Lower leg skin (tissue), 3 donors: ENCODE results near the gene MRPS25.

Experiments used
- CTCF ChIP-seq, 3 donors: fragments of 450-650 bp; IDR thresholded peaks; one replicate each; pipeline ENCODE4 v1.5.1; 2016; ENCODE audit warnings: antibody characterized with exemption in 3 of 3, mild to moderate bottlenecking in 3 of 3, moderate library complexity in 2 of 3
- POLR2A ChIP-seq, 2 donors: fragments of 450-650 bp; IDR thresholded peaks; one replicate each; pipeline ENCODE4 v1.6.1; 2016 to 2017; ENCODE audit warnings: antibody characterized with exemption in 2 of 2, mild to moderate bottlenecking in 1 of 2, moderate library complexity in 1 of 2

GRCh38 chr3:15066467-15066866 lies 1.4 kb upstream of the MRPS25 start:
- TF ChIP-seq CTCF (IDR thresholded peaks at IDR 0.05) (no peak), POLR2A (IDR thresholded peaks at IDR 0.05) (no peak)
